ENCODE measurements around the gene KIF15.
A peak's percentile ranks its signal among the peaks of the same experiment; 100 is the strongest.

The KIF15 gene

GRCh38 chr3:44875596-44875995 is 114.0 kb downstream of the KIF15 start:
- Histone ChIP-seq H3K4me3 (ENCODE audit: control insufficient read depth in 1 of 7, extremely low read depth in 1 of 7, insufficient read depth in 4 of 7, low read depth in 2 of 7, low read length in 6 of 7) (no peak overlapping the region), H3K4me1 (ENCODE audit: control extremely low read depth in 1 of 4, control insufficient read depth in 4 of 4, insufficient read depth in 4 of 4, low read length in 3 of 4) (no peaks in the 10 kb centered on the region), H3K36me3 (ENCODE audit: control insufficient read depth in 4 of 4, insufficient read depth in 4 of 4, low read length in 3 of 4) (no peaks in the 10 kb centered on the region), H3K27me3 (replicated peaks in 2 of 5; ENCODE audit: control insufficient read depth in 4 of 5, insufficient read depth in 5 of 5, low read length in 4 of 5) (no peaks in the 10 kb centered on the region), H3K9me3 (ENCODE audit: control extremely low read depth in 1 of 5, control insufficient read depth in 4 of 5, insufficient read depth in 2 of 5, low read depth in 1 of 5, low read length in 4 of 5) (no peaks in the 10 kb centered on the region), H3K27ac (ENCODE audit: insufficient read depth in 1 of 2, low read depth in 1 of 2, low read length in 2 of 2, poor library complexity in 1 of 2, severe bottlenecking in 2 of 2) (no peak overlapping the region)
- POLR2A ChIA-PET = no interaction called here
- WGBS (ENCODE audit: insufficient coverage) = 88% methylated on average over 3 of the region's 3 CpGs
- CTCF ChIA-PET = no interaction called here
- no peak for DNase-seq

GRCh38 chr3:44877333-44877732 is 115.7 kb downstream of the KIF15 start:
- Histone ChIP-seq H3K27me3 (replicated peaks in 2 of 5; ENCODE audit: control insufficient read depth in 4 of 5, insufficient read depth in 5 of 5, low read length in 4 of 5) (peaks cover 0 to under 1% (median 0%) of the 10 kb centered on the region in 5 experiments), H3K36me3 (ENCODE audit: control insufficient read depth in 4 of 4, insufficient read depth in 4 of 4, low read length in 3 of 4) (no peaks in the 10 kb centered on the region), H3K27ac (ENCODE audit: insufficient read depth in 1 of 2, low read depth in 1 of 2, low read length in 2 of 2, poor library complexity in 1 of 2, severe bottlenecking in 2 of 2) (no peak overlapping the region), H3K4me1 (ENCODE audit: control extremely low read depth in 1 of 4, control insufficient read depth in 4 of 4, insufficient read depth in 4 of 4, low read length in 3 of 4) (no peaks in the 10 kb centered on the region), H3K9me3 (ENCODE audit: control extremely low read depth in 1 of 5, control insufficient read depth in 4 of 5, insufficient read depth in 2 of 5, low read depth in 1 of 5, low read length in 4 of 5) (no peaks in the 10 kb centered on the region), H3K4me3 (ENCODE audit: control insufficient read depth in 1 of 7, extremely low read depth in 1 of 7, insufficient read depth in 4 of 7, low read depth in 2 of 7, low read length in 6 of 7) (no peak overlapping the region)
- ChIA-PET CTCF (interaction anchor here (1.5 kb wide), 1 partner anchor 11 kb away, joined by 3 read pairs; no protein-coding TSS in a partner anchor), POLR2A (no interaction called here)
- WGBS (ENCODE audit: insufficient coverage) = 100% methylated on average over 1 of the region's 3 CpGs
- DNase-seq = no peak

GRCh38 chr3:44880284-44880683 is 118.7 kb downstream of the KIF15 start:
- ChIA-PET CTCF (no interaction called here), POLR2A (no interaction called here)
- Histone ChIP-seq H3K4me1 (ENCODE audit: control extremely low read depth in 1 of 4, control insufficient read depth in 4 of 4, insufficient read depth in 4 of 4, low read length in 3 of 4) (no peaks in the 10 kb centered on the region), H3K27me3 (replicated peaks in 2 of 5; ENCODE audit: control insufficient read depth in 4 of 5, insufficient read depth in 5 of 5, low read length in 4 of 5) (peaks cover 0 to 6% (median 0%) of the 10 kb centered on the region in 5 experiments), H3K9me3 (ENCODE audit: control extremely low read depth in 1 of 5, control insufficient read depth in 4 of 5, insufficient read depth in 2 of 5, low read depth in 1 of 5, low read length in 4 of 5) (no peaks in the 10 kb centered on the region), H3K36me3 (ENCODE audit: control insufficient read depth in 4 of 4, insufficient read depth in 4 of 4, low read length in 3 of 4) (no peaks in the 10 kb centered on the region), H3K27ac (ENCODE audit: insufficient read depth in 1 of 2, low read depth in 1 of 2, low read length in 2 of 2, poor library complexity in 1 of 2, severe bottlenecking in 2 of 2) (no peak overlapping the region), H3K4me3 (ENCODE audit: control insufficient read depth in 1 of 7, extremely low read depth in 1 of 7, insufficient read depth in 4 of 7, low read depth in 2 of 7, low read length in 6 of 7) (no peak overlapping the region)
- DNase-seq = no peak
- 90% methylated on average over 2 of the region's 2 CpGs for WGBS (ENCODE audit: insufficient coverage)

- Histone ChIP-seq H3K27me3 (replicated peaks in 2 of 5; ENCODE audit: control insufficient read depth in 4 of 5, insufficient read depth in 5 of 5, low read length in 4 of 5) (peaks cover 0 to 6% (median 0%) of the 10 kb centered on the region in 5 experiments), H3K9me3 (ENCODE audit: control extremely low read depth in 1 of 5, control insufficient read depth in 4 of 5, insufficient read depth in 2 of 5, low read depth in 1 of 5, low read length in 4 of 5) (no peaks in the 10 kb centered on the region), H3K4me3 (ENCODE audit: control insufficient read depth in 1 of 7, extremely low read depth in 1 of 7, insufficient read depth in 4 of 7, low read depth in 2 of 7, low read length in 6 of 7) (no peak overlapping the region), H3K4me1 (ENCODE audit: control extremely low read depth in 1 of 4, control insufficient read depth in 4 of 4, insufficient read depth in 4 of 4, low read length in 3 of 4) (no peaks in the 10 kb centered on the region), H3K27ac (ENCODE audit: insufficient read depth in 1 of 2, low read depth in 1 of 2, low read length in 2 of 2, poor library complexity in 1 of 2, severe bottlenecking in 2 of 2) (no peak overlapping the region), H3K36me3 (ENCODE audit: control insufficient read depth in 4 of 4, insufficient read depth in 4 of 4, low read length in 3 of 4) (no peaks in the 10 kb centered on the region)
- WGBS (ENCODE audit: insufficient coverage) = 100% methylated on average over 5 of the region's 5 CpGs
- ChIA-PET CTCF (no interaction called here), POLR2A (no interaction called here)
- DNase-seq = no peak
Observed at GRCh38 chr3:44883213-44883955, 121.8 kb downstream of the KIF15 start.

- POLR2A ChIA-PET = no interaction called here
- Histone ChIP-seq H3K4me1 (ENCODE audit: control extremely low read depth in 1 of 4, control insufficient read depth in 4 of 4, insufficient read depth in 4 of 4, low read length in 3 of 4) (no peaks in the 10 kb centered on the region), H3K27ac (ENCODE audit: insufficient read depth in 1 of 2, low read depth in 1 of 2, low read length in 2 of 2, poor library complexity in 1 of 2, severe bottlenecking in 2 of 2) (no peak overlapping the region), H3K9me3 (ENCODE audit: control extremely low read depth in 1 of 5, control insufficient read depth in 4 of 5, insufficient read depth in 2 of 5, low read depth in 1 of 5, low read length in 4 of 5) (no peaks in the 10 kb centered on the region), H3K27me3 (replicated peaks in 2 of 5; ENCODE audit: control insufficient read depth in 4 of 5, insufficient read depth in 5 of 5, low read length in 4 of 5) (peaks cover 0 to 6% (median 0%) of the 10 kb centered on the region in 5 experiments), H3K4me3 (ENCODE audit: control insufficient read depth in 1 of 7, extremely low read depth in 1 of 7, insufficient read depth in 4 of 7, low read depth in 2 of 7, low read length in 6 of 7) (no peak overlapping the region), H3K36me3 (ENCODE audit: control insufficient read depth in 4 of 4, insufficient read depth in 4 of 4, low read length in 3 of 4) (no peaks in the 10 kb centered on the region)
- CTCF ChIA-PET = no interaction called here
- no peak for DNase-seq
- 75% methylated on average over 3 of the region's 4 CpGs for WGBS (ENCODE audit: insufficient coverage)
Observed at GRCh38 chr3:44883999-44884431, 122.4 kb downstream of the KIF15 start.

GRCh38 chr3:44885618-44886017 is 124.0 kb downstream of the KIF15 start:
- CTCF ChIA-PET = no interaction called here
- Histone ChIP-seq H3K4me3 (ENCODE audit: control insufficient read depth in 1 of 7, extremely low read depth in 1 of 7, insufficient read depth in 4 of 7, low read depth in 2 of 7, low read length in 6 of 7) (no peak overlapping the region), H3K27me3 (replicated peaks in 2 of 5; ENCODE audit: control insufficient read depth in 4 of 5, insufficient read depth in 5 of 5, low read length in 4 of 5) (peaks cover 0 to 6% (median 0%) of the 10 kb centered on the region in 5 experiments), H3K27ac (ENCODE audit: insufficient read depth in 1 of 2, low read depth in 1 of 2, low read length in 2 of 2, poor library complexity in 1 of 2, severe bottlenecking in 2 of 2) (no peak overlapping the region), H3K4me1 (ENCODE audit: control extremely low read depth in 1 of 4, control insufficient read depth in 4 of 4, insufficient read depth in 4 of 4, low read length in 3 of 4) (no peaks in the 10 kb centered on the region), H3K9me3 (ENCODE audit: control extremely low read depth in 1 of 5, control insufficient read depth in 4 of 5, insufficient read depth in 2 of 5, low read depth in 1 of 5, low read length in 4 of 5) (no peaks in the 10 kb centered on the region), H3K36me3 (ENCODE audit: control insufficient read depth in 4 of 4, insufficient read depth in 4 of 4, low read length in 3 of 4) (no peaks in the 10 kb centered on the region)
- peak in 2 of 3 donors; percentile 20 to 34 for DNase-seq
- POLR2A ChIA-PET = no interaction called here
- WGBS (ENCODE audit: insufficient coverage) = 76% methylated on average over 4 of the region's 4 CpGs

GRCh38 chr3:44886561-44886960 is 125.0 kb downstream of the KIF15 start:
- H3K4me1 ChIP-seq (ENCODE audit: control extremely low read depth in 1 of 4, control insufficient read depth in 4 of 4, insufficient read depth in 4 of 4, low read length in 3 of 4) = no peaks in the 10 kb centered on the region
- CTCF ChIA-PET = interaction anchor here (0.5 kb wide), 1 partner anchor 61 kb away, joined by 3 read pairs; no protein-coding TSS in a partner anchor
- H3K27me3 ChIP-seq (replicated peaks in 2 of 5; ENCODE audit: control insufficient read depth in 4 of 5, insufficient read depth in 5 of 5, low read length in 4 of 5) = peaks cover 0 to 6% (median 0%) of the 10 kb centered on the region in 5 experiments
- no peaks in the 10 kb centered on the region for H3K36me3 ChIP-seq (ENCODE audit: control insufficient read depth in 4 of 4, insufficient read depth in 4 of 4, low read length in 3 of 4)
- WGBS (ENCODE audit: insufficient coverage) = 92% methylated on average over 3 of the region's 3 CpGs
- no peak overlapping the region for H3K4me3 ChIP-seq (ENCODE audit: control insufficient read depth in 1 of 7, extremely low read depth in 1 of 7, insufficient read depth in 4 of 7, low read depth in 2 of 7, low read length in 6 of 7)
- POLR2A ChIA-PET = no interaction called here
- H3K27ac ChIP-seq (ENCODE audit: insufficient read depth in 1 of 2, low read depth in 1 of 2, low read length in 2 of 2, poor library complexity in 1 of 2, severe bottlenecking in 2 of 2) = no peak overlapping the region
- DNase-seq = no peak
- no peaks in the 10 kb centered on the region for H3K9me3 ChIP-seq (ENCODE audit: control extremely low read depth in 1 of 5, control insufficient read depth in 4 of 5, insufficient read depth in 2 of 5, low read depth in 1 of 5, low read length in 4 of 5)

Data from common myeloid progenitor, CD34-positive (primary cell).